DMS79 (cell line): ENCODE measurements around the gene OR2H2.

Source experiments
- DNase-seq: peaks from one replicate; lab custom pipeline; 2025; lab: John Stamatoyannopoulos, UW

The OR2H2 gene

DNA sequence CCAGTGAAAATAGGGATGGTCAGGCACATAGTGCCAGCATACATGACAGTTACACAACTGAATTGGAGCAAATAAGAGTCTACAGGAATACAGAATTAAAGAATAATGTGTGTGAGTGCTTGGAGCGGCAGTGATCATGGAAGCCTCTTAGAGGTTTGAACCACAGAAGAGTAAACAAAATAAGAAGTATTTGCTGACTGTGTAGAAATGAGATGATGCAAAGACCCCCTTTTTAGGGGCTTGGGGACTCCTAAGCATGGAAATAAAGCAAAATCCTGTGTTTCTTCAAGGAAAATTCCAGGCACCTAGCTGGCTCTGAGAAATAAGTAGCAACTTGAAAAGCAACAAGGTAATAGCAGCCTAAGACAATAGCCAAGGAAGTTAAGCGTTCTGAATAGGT is 6.8 kb downstream of the OR2H2 start:
- DNase-seq: no peak

DNA sequence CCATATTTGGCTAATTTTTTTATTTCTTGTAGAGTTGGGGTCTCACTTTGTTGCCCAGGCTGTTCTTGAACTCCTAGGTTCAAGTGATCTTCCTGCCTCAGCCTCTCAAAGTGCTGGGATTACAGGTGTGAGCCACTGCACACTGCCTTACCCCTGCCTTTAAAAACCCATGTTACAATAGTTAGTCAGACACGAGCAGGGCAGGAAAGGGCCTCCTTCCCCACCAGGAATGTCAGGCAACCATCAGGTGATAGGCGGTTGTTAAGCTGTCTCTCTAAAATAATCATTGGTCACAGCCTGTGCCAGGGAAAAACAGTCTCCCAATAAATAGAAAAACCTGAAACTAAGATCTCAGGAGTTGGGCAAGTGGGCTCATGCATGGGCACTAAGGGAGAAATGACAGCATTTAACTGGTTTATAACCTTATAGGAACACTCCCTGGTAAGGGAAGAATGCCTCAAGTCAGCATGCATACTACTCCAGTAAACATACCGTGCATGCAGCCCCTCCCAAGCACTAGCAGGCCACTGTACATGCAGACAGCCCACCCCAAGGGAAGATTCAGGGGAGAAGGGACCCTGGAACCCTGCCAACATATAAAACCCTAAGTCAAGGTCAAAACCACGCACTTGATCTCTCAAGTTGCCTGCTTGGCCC is 8.4 kb downstream of the OR2H2 start:
- DNase-seq: peak; percentile 6

DNA sequence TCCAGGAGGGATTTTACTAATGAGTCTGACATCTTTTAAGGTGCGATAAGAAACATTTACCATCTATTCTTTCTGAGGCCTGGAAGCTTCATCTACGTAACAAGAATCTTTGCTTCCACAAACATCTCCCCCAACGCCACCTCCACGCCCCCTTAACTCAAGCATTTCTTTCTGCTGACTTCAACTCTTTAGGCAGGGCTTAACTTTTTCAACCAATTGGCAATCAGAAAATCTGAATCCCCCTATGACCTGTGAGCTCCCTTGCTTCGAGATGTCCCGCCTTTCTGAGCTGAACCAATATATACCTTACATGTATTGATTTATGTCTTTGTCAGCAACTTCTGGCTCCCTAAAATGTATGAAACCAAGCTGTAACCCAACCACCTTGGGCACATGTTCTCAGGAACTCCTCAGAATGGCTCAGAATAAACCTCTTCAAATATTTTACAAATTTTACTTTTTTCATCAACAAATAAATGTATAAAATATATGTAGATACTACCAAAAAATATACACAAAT is 11.5 kb downstream of the OR2H2 start:
- DNase-seq: no peak

DNA sequence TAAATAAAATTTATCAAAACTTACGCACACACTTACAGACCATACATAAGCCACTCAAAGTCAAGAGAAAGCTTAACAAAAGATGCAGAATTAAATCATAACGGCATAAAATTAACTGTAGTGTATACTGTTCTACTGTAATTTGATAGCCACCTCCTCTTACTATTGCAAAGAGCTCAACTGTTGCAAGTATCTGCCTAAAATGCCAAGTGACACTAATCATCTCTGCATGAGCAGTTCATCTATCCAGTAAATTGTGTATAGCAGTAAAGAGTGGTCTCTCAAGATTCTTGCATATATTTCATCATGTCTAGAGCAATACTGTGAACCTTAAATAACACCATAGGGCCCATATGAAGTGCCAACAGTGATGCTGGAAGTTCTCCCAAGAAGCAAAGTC is 12.3 kb downstream of the OR2H2 start:
- DNase-seq: peak; percentile 35

DNA sequence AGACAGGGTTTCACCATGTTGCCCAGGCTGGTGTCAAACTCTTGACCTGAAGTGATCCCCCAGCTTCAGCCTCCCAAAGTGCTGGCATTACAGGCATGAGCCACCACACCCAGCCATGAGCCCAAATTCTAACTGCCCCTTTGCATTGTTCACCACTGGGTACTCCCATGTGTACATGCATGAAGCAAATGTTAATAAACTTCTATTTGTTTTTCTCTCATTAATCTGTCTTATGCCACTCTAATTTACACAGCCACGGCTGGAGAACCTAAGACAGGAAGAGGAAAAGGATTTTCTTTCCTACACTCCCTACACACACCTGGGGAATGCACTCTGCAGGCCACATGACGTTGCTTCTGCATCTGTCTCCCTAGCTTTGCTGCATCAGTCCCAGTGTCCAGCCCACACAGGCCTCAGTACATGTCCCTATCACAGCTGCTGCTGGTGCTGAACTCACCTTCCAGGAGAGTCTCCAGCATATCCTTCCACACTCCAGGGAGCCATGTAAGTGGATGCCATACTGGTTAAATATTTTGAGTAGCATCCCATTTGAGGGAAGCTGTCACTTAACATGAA is 13.3 kb downstream of the OR2H2 start:
- DNase-seq: no peak

DNA sequence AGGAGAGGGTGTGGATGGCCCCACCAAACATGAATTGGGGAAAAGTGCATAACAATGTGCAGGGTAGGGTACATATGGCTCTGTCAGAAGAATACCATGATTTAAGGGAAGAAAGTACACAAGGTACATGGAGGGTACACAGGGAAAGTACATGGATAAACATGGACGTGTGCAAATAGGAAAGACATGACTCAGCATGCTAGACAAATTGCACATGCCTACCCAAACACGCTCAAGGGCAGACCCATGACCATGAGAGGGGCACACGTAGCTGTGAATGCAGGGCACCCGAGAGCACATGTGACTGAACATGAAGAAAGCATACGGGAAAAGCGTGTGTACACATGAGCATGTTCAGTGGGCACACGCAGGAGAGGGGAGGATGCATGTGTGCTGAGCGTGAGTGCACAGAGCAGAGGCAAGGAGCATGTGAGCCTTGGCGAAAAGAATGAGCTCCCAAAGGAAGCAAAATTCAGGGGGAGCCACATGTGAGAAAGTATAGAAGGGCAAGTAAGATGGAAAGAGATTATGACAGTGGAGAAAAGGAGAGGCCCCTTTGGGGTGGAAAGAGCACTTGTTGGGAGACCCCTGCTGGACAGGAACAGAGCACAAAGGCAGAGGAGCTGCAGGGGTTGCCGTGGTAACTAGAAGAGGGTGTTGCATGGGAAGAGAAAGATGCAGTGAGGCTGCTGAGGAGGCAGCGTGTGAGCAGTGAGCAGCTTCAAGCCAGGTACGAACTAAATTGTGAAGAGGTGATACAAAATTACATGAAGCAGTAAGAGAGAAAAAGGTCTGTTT is 17.8 kb downstream of the OR2H2 start:
- peak; percentile 62 for DNase-seq

DNA sequence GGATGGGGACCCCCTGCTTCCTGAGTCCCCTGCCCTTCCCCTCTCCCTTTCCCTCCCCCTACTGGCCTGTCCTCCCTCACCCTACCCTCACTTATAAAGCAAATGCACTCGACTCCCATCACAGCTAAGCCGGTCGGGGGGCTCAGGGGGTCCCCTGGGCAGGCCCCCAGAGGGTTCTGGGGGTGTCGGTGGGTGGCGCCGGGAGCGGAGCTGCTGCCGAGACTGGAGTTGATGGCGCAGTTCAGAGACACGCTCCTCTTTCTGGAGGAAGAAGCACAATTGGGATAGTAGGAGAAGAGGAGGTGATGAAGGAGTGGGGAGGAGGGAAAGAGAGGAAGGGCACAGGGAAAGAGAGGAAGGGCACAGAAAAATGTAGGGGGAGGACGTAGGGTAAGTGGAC is 18.5 kb downstream of the OR2H2 start:
- no peak for DNase-seq

DNA sequence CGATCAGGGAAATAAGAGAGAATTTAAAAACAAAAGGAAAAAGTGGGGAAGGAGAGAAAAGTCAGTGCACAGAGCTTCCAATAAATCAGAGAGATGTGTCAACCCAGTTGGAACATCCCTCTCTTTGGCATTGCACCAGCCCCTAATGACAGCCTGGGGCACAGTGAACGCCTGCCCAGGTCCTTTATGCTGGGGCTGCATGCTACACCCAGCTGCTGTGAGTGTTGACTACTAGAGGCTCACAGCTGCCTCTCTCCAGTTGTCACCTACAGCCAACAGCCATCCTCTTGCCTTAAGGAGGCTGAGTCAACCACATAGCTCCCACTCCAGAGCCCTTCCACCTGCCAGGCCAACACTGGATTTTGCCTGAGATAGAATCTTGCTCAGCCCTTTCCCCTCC is 19.0 kb downstream of the OR2H2 start:
- DNase-seq: peak; percentile 91

DNA sequence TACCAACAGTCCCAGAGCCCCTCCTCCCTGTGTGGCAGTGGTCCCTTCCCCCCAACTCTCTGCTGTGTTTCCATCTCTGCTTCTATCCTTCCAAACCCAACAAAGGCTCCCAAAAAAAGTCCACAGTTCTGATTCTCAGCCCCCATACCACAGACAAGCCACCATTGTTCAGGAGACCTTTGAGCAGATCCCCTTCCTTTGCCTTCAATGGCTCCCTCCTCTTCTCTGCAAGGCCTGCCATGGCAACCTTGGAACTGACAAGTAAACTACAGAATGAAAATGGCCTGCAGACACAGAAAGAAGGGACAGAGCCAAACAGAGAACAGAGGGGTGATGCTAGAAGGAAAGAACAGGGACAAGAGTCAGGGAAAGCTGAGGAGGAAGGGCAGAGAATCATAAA is 23.2 kb downstream of the OR2H2 start:
- DNase-seq: no peak

DNA sequence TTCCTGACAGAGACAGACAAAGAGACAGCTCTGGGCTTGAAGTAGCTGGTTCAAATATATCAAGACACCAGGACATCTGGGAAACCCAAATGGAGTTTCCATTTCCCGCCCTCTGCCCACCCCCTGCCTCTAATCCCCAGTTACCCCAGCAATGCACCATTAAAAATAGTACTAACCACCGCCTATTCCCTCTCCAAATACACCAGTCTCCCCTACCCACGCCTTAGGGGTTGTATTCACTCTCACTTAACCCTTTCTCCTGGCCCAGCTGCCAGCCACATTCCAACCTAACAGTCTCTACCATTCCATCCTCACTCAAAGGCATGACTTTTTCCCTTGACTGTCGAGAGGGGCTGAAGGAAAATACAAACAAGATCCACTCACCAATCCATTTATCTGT is 25.6 kb downstream of the OR2H2 start:
- no peak for DNase-seq

DNA sequence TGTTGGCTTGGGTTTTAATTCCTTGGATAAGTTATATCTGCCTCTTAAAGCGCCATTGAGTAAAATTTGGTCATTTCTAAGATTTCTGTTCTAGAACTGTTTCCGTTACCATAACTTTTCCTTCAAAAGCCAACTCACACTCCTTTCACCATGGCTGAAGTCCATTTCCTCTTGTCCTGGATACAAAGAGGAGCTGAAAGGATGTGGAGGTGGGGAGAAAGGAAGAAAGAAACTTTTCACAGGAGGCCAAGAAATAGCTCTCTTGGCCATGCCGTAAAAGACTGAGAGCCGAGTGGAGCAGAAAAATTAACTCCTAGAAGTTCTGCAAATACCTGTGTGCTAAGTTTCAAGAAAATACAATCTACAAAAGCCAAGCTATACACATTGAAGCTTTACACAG is 26.5 kb downstream of the OR2H2 start:
- no peak for DNase-seq

DNA sequence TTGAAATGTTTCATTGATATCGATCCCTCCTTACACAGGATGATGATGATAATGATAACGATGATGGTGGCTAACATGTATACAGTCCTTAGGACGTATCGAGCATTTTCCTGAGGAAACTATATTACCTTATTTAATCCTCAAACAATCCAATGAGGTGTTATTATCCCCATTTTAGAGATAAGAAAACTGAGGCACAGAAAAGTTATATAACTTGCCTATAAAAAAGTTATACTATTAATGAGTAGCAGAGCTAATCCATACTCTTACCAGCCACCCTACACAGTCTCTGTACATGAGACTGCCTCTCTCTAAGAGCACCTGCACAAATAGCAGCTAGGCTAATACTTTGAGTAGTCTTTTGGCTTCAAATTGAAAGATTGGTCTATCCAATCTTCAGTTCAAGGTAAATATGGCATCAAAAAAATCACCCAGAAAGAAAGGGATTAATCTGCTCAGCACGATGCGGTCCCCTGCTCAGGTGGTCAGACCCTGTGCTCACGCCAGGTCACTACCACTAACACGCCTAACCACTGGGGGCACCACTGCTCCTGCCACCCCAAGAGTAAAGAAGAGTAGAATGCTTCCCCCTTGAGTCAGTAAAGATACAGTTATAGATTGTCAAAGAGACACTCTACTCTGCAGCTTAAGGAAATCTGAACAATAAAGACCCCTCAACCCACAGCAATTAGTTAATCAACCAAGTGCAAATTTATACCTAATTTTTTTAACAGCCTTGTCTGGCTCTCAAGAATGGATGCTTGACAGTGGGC is 33.0 kb downstream of the OR2H2 start:
- no peak for DNase-seq

DNA sequence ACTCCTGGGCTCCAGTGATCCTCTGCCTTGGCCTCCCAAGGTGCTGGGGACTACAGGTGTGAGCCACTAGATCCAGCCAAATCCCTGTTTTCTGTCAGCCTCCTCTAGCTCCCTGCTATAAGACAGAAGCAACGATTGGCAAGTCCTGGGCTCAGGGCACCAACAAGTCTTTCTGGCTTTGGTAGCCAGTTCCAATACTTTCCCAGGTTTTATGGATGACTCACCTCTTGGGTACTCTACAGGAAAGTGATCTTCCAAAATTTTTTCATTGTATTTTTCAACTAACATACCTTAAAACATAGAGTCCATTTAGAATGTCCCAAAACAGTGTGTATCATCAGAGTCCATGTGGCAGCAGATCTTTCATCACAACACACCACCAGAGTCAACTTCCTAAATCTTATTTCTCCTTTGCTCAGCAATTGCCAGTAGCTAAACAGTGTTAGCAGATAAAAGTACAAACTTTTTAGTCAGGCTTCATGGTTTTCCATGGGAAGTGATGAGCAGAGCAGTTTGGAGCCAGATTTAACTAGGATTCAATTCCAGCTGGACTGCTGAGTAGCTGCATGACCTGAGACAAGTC is 34.7 kb downstream of the OR2H2 start:
- no peak for DNase-seq

DNA sequence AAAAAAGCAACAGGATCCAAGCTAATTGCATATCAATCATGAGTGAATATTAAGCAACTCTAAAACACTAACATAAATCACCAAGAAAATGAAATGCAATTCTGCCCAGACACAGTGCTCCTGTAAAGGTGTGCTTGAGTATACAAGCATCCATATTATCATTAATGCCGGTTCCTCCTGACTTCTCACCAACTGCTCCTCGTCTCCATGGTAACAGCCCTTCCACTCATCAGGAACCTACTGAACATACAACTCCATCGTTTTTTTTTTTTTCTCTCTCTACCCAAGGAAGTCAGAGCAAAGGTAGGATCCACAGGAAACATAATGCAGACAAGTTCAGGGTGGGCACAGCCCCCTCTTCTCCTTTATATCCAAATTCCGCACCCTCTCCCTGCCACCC is 35.7 kb downstream of the OR2H2 start:
- DNase-seq: no peak

DNA sequence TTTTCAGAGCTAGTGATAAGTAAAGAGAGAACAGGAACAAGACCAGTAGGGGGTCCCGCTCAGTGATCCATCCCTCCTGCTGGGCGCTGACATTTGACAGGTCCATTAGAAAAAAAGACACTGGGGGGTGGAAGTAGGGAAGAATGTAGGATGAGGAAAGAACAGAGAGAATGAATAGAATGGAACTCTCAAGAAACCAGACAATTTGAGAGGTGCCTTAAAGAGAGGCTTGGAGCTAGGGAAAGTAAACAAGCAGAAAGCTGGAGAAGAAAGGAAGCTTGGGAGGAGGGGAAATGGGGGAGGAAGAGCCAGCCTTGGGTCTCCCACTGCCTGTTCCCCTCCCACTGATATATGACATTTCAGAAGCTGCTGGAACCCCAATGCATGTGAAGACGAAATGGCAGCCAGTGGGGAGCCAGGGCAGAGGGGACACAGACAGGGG is 39.6 kb downstream of the OR2H2 start:
- DNase-seq: no peak

DNA sequence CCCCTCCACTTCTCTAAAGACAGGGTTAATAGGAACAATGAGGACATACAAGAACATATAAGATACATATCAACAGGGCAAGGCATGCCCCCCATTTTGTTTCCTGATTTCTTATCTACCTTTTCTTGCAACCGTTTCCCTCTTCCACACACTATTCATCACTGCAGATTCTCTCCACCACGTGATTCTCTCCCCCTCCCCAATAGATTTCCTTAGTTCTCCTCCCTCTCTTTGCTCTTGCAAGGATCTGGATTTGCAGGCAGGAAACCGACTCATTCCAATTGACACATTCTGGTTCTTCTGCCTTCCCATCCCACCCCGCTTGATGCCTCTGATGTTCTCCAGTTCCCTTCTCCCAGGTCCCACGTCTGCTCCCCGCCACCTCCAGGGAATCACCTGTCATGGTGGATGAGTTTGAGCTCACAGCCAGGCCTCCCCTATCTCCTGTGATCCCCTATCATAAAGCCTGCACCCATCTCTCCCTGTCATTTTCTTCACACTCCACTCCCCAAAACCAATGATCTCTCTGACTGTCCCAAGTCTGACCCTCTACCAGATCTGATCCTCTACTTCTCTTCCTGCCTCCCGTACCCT is 40.5 kb downstream of the OR2H2 start:
- DNase-seq: no peak

DNA sequence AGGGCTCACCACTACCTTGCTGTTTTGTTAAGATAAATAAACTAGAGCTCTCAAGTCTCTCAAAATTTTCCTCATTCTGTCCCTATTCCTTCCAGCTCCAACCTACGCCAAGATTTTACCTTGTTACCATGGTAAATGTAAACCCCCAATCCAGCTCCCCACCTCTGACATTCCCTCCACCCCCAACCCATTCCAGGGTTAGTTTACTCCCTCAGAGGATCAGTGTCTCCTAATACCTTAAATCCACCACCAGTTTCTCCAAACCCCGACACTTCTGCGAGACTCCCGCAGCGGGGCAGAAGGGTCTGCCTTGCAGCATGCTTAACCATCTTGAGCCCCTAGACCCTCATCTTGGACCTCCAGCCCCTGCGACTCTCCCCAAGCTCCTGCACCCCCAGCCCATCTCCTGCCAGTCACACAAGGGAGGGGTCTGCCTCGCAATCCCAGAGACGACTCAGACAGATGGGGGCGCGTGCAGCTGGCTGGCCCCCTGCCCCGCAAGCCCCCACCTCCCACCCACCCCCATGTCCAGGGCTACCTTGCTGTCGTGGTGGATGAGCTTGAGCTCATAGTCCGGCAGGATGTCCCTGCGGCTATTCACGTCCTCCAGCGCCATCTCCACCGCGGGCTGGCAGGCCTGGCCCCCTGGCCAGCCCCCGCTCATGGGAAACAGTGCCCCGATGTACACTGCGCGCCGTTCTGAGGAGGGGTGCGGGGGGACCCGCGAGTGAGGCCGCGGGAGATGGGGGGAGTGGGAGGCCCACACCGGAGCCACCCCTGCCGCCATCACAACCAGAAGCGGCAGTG is 42.2 kb downstream of the OR2H2 start:
- DNase-seq: no peak

DNA sequence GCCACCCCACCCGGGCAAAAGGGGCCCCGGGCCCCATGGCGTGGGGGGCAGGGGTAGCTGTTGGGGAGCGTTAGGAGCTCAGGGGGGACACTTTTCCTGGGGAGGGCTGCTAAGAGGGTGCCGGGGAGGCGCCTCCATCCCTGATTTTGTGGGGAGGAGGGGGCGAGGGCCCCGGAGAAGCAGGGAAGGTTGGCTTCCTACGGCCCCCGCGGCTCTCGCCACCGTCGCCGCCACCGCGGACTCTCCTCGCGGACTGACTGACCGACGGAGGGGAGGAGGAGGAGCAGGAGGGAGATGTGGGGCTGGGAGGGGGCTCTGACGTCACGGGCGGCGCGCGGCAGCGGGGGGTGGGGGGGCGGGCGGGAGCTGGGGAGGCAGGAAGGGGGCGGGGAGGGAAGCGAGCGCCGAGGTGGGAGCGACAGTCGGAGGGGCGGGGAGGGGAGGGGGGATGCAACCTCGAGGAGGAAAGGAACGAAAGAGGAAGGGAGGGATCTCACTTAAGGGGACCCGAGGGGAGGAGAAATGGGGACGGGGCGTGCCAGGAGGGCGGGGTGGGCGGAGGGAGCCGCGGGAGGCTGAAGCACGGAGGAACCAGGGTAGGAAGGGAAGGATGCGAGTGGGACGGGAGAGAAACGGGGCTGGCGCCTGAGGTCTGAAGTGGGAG is 43.0 kb downstream of the OR2H2 start:
- peak; percentile 13 for DNase-seq

DNA sequence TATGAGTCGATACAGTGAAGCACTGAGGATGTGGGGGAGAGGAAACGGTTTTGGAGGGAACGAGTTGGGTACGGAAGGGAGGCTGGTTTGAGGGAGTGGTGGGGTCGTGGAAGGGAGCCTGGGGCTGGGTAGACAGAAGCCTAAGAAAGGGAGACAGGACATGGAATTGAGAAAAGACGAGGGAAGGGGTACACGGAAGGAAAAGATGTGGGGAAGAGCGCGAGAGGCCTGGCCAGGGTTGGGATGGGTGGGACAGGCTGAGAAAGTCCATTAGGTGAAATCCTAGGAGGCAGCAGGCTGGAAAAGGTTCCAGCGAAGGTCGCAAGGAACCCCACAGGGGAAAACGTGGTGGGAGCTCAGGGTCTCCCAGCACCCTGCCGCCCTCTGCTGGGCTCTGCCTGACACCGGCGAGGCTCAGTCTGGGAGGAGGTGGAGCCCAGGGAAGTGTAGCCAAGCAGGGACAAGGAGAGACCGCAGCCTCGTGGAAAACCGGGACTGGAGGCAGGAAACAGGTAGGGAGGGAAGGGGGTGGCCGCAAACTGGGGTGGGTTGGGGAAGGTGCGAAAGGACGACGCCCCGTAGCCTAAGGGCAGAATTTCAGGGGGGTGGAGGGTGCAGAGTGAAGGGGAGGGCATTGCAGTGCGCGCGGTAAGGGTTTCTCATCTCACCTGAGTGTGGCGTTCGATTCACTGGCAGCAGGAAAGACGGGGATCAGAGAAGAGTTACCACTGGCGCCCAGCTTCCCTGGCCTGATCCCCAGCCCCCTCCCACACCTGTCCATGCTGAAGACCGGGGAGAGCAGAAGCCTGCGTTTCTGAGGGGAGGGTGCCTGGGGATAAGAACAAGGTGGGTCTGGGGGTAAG is 43.7 kb downstream of the OR2H2 start:
- peak; percentile 71 for DNase-seq
